Measurements from ENCODE around the gene FBXO15.

Gene FBXO15, protein sequence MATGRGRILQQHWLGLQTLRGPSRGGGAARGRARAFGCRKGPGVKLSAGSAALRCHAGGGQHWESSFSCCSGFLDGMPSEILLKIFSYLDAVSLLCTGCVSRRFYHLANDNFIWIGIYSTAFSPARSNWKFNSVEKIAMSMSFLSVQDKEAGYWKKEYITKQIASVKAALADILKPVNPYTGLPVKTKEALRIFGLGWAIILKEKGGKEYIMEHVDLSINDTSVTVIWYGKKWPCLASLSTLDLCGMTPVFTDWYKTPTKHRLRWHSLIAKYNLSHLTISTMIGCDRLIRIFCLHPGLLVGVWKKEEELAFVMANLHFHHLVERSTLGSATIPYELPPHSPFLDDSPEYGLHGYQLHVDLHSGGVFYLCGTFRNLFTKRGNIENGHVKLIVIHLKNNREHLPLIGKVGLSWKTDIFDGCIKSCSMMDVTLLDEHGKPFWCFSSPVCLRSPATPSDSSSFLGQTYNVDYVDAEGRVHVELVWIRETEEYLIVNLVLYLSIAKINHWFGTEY

DNA sequence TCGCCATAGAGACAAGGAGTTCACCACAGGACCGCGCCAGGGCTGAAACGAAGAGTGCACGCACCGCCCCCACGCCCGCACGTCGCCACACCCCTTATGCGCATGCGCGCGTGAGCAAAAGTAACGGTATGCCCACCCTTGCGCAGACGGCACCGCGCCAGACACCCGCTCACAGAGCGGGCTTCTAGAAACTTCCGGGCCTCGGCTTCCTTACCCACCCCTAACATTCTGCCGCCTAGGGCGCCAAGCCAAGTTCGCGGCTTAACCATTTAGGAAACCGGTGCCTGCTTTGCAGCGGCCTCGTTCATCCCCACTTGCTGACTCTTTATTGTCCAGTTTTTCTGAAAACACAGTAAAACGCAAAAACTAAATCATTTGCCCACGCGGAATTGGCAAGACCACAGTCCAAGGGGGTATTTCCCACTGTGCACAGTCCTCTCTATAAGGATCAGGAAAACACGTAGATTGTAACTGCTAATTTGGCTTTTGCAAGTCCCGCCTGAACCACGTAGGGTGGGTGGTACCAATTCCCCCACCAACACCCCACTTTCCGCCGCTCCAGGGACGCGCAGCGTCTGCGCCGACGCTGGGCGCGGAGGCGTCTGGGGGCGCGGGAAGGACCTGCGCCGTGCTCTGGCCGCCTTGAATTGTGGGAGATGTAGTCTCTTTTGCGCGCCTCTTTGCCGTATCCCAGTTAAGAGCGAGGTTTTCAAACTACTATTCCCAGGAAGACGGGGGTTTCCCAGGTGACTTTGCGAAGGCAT lies at the start of gene FBXO15, which contains the start of gene TIMM21:
TSS of gene FBXO15 (minus strand) at position 56 of the 764 bp plus-strand sequence. CDS start at position 7, 49 bp downstream.
TSS of gene TIMM21 (plus strand) at position 745 of the 764 bp plus-strand sequence. CDS start 286 bp downstream, outside the sequence.
- DNase-seq (ENCODE audit: low spot score): peak; percentile 90

DNA sequence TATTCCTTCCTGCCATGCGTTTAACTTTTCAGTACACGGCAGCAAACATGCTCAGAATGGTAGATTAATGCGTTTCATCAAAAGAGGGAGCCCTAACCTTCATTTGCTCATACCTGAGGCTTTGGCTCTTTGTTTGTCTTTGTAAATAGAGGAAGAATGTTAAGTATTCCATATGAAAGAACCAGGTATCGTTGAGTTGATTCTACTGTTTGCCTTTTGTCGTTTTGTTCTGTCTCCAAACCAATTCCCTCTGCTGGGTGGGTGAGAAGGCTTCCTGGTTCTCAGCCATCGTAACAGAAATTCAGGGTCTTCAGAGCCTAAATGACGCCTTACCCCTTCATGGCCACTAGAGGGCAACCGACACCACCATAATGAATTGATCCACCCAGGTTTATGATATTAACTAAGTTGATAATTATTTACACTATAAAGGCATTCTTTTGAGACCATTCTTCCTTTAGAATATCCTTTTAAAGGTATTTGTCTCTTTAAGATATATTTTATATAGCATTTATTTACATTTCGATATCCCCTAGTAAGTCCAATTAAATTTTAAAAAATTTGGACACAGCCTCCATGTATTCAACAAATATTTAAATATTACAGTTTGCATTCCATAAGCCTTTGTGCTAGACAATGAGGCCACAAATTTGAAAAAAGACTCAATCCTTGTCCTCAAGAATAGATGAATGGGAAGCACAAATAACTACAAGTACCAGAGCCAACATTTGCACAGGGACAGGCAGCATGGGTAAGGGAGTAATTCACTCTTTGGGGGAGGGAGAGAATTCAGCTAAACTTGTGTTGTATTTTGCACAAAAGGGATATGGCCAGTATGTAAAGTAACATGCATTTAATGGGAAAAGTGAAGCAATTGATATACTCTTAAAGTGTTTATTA lies 48.8 kb upstream of the FBXO15 start:
- DNase-seq (ENCODE audit: low spot score): peak; percentile 57

DNA sequence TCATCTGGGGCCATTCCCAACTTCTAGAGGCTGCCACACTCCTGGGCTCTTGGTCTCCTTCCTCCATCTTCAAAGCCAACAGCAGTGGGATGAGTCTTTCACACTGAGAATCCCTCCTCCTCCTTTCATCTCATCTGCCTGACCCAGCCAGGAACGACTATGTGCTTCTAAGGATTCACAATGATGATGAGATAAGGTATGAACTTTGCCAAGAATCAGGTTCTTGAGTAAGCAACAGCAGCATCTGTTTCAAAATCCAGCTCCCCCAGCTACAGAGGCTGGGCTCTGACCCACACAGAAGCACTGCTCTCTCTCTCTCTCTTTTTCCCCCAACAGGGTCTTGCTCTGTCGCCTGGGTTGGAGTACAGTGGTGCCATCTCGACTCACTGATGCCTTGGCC lies 47.1 kb upstream of the FBXO15 start:
- no peak for DNase-seq (ENCODE audit: low spot score)

DNA sequence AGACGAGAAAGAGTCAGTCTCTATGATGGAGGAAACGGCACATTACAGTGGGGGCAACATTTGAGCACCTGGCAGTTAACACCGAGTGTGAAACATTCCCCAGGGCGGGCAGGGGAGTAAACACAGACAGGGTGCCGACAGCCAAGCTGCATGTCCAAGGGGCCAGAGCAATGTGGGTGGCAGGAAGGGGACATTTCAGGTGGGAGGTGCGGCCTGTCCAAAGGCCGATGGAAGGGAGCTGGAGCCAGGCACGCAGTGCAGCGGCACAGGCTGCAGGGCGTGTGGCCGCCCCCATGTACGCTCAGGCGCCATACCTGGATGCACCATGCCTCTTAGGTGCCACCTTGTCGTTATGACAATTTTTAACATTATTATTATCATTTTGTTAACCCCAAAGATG lies 43.9 kb upstream of the FBXO15 start:
- DNase-seq (ENCODE audit: low spot score): no peak

DNA sequence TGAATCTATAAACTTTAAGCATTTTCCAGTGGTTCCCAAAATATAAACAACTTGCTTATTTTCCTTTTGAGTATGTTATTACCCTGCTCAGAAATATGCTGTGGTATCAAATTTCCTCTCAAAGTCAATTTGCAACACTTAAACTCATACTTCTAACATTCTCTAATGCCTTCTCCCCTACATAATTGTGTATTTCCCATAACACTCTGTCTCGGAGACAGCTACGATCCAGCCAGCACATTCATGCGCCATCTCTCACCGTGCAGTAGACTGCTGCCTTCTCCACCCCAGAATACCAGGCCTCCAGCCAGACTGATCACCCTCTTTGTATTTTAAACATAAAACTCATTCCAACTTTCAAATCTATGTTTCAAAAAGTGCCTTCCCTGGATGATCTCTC lies 42.5 kb upstream of the FBXO15 start:
- DNase-seq (ENCODE audit: low spot score): no peak

DNA sequence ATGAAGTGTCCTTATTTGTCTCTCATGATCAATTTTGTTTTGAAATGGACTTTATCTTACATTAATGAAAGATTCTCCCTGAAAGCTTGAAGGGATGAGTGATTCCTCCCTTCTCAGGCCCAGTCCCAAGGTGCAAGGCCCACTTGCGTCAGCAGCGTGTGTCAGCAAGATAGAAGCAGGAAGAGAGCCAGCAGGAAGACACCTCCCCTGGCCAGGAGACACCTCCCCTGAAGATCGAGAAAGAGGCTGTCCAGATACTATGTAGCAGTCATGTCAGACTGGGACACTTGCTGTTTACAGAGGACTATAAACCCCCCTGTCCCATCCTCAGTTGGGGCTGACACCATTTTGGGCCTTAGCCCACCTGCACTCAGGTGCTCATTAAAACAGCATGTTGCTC lies 39.0 kb upstream of the FBXO15 start:
- no peak for DNase-seq (ENCODE audit: low spot score)

DNA sequence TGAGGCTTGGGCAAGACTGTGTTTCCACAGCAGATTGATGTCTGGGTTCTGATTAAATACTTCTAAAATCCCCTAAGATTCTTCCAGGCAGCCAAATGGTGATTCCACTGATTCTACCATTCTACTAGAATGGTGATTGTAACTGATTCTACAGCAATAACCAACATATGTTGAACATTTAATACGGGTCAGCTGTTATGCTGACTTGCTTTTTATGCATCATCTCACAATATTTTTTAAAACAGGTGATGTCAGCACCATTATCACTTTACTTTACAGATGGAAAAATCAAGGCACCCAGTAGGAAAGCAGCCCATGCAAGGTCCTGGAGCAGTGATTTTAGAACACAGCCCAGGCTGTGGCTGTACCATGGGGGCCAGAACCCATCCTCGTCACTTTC lies 38.2 kb upstream of the FBXO15 start:
- no peak for DNase-seq (ENCODE audit: low spot score)

DNA sequence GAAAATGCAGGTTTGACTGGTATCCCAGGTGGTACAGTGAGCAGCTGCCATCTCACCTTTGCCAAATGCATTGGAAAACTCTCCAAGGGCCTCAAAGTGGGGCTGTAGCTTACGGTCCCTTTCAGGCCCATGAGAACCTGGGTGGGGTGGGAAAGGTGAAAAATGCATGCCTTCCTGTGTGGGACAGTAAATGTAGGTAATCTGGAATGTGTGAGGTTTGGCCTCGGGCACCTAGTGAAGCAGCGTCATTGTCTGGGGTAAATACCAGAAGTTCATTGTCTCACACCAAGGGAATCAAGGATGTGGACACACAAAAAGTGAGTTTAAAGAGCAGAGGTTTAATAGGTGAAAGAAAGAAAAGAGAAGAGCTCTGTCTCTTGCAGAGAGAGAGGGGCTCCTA lies 37.2 kb upstream of the FBXO15 start:
- no peak for DNase-seq (ENCODE audit: low spot score)

DNA sequence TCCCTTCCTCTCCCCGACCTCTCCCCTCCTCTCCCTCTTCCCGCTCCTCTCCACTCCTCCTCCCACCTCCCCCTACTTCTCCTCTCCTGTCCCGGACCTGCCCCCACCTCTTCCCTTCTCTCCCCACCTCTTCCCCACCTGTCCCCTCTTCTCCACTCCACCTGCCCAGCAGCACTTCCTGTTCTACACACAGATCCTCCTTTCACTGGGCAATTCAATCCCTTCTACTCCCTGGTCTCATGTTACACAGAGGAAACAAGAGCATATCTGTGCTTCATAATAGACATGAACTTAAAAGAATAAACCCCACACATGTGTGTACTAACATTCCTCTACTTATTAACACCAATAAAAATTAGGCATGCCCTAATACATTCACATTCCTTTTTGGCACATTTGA lies 35.5 kb upstream of the FBXO15 start:
- peak; percentile 8 for DNase-seq (ENCODE audit: low spot score)

DNA sequence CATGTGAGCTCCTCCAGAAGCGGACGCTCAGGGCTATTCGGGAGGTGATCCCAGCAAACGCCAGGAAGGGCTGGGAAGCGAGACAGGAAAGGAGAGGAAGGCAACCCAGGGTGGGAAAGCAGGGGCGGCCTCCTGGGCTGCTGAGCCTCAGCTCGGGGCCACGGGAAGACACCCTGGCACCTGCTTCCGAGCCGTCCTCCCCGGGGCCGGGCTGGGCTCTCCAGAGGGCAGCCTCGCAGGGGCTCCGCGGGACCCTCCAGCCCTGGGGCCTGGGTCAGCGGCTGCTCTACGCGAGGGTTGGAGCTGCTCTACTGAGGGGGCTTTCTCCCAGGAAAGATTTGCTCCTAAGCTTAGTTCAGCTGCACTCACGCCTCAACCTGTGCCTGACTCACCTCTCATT lies 34.7 kb upstream of the FBXO15 start:
- no peak for DNase-seq (ENCODE audit: low spot score)

DNA sequence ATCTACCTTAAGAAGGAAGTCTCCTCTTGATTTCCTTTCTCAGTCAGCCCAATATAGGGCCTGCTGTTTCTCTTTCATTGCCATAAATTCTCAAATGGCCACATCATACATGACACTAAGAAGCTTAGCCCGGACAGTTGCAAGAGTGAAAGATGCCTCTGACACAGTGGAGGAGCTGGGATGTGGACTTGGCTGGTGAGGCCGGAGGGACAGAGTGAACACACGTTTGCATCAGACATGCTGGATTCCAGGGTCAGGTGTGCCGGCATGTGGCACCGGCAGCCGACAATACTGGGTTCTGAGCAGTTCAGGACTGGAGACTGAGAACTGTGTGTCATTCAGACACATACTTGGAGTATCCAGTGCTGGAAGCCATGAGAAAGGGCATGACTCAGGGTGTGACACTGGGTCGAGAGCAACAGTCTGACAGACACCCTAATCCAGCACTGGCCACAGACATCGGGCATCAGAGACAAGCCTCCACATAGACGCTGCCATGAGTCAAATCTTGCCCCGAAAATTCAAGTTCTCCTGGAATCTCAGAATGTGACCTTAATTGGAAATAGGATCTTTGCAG lies 32.1 kb upstream of the FBXO15 start:
- no peak for DNase-seq (ENCODE audit: low spot score)

DNA sequence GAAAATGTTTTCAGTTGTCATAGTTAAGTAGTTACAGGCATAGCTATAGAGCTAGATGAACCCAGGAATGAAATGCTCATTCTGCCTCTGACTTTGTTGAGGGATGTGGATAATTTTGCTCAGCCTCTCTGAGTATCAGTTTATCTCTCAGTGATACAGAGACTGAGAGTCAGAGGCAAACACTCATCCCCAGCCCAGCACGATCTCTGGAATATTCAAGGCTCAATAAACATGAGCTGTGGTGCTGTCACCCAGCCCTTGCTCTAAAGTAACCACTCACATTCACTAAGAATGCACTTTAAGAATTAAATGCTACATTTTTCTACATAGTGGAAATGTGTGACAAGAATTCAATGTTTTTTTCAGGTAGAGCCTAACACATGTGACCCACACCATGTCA lies 31.2 kb upstream of the FBXO15 start:
- DNase-seq (ENCODE audit: low spot score): no peak

DNA sequence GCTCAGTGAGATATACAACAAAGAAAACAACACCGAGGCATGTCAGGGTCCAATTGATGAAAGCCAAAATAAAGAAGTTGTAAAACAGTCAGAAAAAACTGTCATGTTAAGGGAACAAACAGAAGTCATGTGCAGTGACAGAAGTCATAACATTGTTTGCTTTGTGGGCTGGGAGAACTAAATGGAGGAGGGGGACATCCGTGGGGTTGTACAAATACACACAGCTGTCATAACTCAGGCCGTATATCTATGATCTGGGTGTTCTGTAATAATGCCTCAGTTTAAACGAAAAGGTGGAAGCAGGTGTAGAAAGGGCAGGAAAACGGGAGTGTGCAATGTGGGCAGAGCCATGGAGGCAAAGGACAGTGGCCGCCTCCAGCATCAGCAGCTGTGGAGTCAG lies 28.0 kb upstream of the FBXO15 start:
- DNase-seq (ENCODE audit: low spot score): no peak

DNA sequence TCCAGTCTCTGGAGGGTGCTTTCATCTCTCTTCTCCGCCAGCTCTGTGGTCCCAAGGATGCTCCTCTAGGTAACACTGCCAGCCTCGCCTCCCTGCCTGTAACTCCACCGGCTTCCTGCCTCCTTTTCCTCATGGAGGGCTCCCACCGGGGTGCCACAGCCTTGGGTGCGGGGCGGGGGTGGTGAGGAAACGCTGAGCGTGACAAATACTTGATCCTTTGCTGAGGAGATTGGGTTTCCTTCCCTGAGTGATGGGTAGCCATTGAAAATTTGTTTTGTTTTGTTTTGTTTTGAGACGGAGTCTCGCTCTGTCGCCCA lies 25.8 kb upstream of the FBXO15 start:
- no peak for DNase-seq (ENCODE audit: low spot score)

DNA sequence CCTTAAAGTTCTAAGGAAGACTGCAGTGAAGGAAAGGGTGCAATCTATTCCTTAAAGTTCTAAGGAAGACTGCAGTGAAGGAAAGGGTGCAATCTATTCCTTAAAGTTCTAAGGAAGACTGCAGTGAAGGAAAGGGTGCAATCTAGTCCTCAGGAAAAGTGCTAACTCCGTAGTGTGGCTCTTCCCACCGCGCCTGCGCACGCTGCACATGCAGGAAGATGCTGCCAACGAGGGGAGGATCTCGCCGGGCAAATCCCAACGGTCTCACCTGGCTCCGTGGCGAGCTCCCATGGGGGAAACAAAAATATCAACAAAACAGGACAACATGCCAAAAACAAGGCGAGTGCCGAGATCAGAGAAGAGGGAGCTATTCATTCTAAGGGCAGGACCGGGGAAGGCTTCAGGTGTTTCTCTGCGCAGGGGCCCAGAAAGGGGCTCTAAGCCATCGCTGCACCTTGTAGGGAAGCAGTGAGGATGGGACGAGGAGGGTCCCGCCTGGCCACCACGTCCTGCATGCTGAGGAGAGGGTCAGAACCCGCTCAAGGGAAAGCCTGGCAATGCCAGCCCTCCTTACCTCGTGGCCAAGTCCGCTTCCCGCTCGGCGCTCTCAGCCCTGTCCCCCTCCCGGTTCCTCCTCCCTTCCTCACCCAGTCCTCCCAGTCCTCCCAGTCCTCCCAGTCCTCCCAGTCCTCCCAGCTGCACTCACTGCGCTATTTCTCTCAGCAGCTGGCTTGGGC lies 25.2 kb upstream of the FBXO15 start:
- no peak for DNase-seq (ENCODE audit: low spot score)

DNA sequence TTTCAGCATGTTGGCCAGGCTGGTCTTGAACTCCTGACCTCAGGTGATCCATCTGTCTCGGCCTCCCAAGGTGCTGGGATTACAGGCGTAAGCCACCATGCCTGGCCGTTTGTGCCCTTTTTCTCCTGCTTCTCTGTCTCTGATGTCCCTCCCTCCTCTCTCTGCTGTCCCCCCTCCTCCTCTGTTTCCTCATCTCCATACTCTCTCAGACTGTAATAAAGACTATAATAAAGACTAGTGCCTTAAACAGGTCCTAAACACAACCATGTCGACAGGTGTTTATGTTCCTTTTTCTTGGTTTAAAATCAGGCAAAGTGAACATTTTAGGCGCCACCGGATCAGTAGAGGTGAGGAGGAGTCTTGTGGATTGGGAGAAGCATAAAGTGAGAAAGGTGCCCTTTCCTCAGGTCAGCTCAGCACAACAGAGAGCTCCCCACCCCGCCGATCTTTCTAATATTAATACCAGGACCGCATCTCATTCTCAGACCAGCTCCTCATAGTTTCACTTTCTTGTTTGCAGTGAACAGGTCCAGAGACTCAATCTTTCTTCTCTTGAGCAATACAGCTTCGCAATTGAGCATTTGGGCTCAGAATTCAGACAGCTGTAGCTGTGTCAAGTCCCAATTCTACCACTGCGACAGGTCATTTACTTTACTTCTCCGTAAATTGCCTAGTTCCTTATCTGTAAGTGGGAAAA lies 24.4 kb upstream of the FBXO15 start:
- peak; percentile 2 for DNase-seq (ENCODE audit: low spot score)

DNA sequence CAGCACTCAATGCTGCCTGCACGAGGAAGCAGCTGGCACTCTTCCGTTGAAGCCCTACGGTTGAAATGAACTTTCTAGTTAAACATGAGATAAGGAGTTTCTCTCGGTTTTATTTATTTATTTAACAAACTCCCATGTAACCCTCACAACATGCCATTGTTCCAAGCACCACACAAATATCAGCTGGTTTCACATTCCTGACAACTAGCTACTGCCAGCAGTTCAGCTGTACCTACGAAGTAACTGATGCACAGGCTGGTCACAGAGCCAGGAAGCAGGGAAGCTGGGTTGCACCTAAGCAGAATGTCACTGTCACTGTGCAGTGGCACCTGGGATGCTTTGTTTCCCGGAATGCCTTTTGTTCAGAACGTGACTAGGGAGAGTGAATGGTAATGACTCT lies 18.8 kb upstream of the FBXO15 start:
- DNase-seq (ENCODE audit: low spot score): no peak

DNA sequence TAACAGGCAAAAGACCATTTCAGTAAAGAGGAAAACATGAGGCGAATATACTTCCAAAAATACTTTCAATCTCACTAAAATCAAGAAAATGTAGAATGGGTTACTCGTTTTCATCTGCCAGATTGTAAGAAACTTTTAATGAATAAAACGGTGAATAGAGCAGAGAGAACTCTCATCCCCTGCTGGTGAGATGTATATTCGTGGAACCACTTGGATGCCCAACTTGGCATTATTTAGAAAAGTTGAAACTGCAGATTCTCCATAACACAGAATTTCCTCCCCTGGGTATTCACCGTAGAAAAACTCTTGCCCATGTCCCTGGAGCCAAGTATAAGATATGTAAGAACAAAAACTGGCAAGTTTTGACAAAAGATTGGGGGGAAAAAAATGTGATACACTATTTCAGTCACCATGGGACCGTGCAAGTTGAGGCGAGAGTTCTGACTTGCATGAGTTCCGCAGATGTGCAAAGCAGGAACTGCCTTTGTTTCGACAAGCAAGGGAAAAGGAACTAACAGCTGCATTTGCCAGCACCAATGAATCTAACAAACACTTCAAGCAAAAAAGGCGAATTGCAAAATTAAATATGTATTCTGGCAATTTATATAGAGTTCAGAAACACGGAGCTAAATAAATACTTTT lies 15.5 kb upstream of the FBXO15 start:
- DNase-seq (ENCODE audit: low spot score): no peak

DNA sequence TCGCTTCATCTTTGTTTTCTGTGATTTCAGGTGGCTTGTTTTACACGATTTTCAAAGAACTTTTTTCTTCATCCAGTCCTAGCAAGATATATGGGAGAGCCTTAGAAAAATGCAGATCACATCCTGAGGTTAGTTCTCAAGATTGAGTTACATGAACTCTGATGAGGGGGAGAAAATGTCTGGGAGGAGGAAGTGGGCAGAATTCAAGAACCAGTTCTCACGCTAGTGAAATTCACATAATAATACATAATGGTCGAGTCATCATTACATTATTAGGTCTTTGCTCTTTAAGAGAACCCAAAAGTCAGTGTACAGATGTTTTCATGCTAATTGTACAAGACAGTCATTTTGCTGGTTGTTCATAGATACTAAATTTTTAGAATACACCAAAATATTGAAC lies 7.6 kb upstream of the FBXO15 start:
- no peak for DNase-seq (ENCODE audit: low spot score)

DNA sequence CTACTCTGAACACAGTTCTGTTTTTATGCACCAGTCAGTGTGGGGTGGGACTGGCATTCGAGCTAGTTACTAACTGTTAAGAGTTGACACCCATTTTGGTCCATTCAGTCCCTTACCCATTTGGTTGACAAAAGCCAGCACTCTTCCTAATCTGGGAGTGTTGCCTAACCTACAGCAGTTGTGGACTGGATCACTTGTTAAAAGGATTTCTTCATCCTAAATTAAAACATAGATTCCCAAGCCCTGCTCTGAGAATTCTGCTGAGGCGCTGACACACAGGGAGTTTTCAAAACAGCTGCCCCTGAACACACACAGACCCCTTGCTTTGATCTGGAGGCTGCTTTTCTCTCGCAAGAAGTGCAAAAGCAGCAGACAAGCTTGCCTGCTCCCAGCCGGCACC lies 7.1 kb upstream of the FBXO15 start:
- DNase-seq (ENCODE audit: low spot score): no peak

Measured in SW480 (cell line).